ENCODE measurements around the gene SYDE2.

The SYDE2 gene

DNA sequence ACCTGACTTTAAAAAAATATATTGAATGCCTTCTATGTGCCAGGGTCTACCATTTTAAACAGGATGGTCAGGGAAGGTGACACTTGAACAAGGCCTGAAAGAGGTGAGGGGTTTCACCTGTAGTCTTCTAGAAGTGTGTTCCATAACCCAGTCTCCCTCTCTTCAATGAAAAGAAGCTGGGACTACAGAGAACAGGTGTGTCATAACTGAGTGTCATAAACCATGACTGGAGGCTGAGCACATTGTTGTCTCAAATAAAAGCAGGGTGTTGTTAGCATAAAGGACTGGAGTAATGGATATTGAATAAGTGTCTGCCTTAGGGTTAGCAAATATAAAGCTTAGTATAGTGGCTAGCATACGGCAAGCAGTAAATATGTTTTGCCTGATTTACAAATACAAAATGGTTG is 65.4 kb downstream of the SYDE2 start:
- Mint-ChIP-seq H3K27me3 (peaks cover 4% of the 10 kb centered on the region), H3K4me1 (ENCODE audit: low read depth) (no peaks in the 10 kb centered on the region), H3K36me3 (ENCODE audit: low read depth) (no peaks in the 10 kb centered on the region), H3K27ac (no peak overlapping the region), H3K9me3 (no peaks in the 10 kb centered on the region), H3K4me3 (no peak overlapping the region)

DNA sequence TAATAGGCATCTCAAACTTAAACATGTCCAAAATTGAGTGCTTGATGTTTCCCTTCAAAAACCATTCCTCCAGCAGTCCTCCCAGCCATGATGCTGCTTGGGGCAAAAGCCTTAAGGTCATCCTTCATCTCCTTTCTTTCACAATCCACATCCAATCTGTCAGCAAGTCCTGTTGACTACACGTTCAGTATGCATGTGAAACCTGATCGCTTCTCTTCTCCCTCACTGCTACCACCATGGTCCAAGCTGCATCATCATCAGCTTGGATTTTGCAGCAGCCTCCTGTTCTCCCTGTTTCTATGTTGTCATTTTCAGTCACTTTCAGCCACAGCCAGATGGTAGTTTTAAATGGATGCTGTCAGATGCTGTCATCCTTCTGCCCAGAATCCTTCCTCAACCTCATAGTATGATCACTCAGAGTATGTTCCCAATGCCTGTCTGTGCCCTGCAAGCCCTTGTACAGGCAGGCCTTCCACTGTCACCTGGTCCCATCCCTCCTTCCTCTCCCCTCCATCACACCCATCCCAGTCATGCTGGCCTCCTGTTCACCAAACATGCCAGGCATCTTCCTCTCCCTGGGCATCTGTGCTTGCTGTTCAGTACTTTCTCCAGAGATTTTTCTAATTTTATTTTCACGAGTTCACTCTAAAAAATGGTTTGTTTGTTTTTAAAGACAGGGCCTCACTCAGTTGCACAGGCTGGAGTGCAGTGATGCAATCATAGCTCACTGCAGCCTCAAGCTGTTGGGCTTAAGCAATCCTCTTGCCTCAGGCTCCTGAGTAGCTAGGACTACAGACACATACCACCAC is 66.0 kb downstream of the SYDE2 start:
- Mint-ChIP-seq H3K27ac (no peak overlapping the region), H3K9me3 (no peaks in the 10 kb centered on the region), H3K4me1 (ENCODE audit: low read depth) (no peaks in the 10 kb centered on the region), H3K4me3 (no peak overlapping the region), H3K27me3 (peaks cover 4% of the 10 kb centered on the region), H3K36me3 (ENCODE audit: low read depth) (no peaks in the 10 kb centered on the region)

GRCh38 chr1:85133565-85134159 is 67.2 kb downstream of the SYDE2 start:
- peaks cover 4% of the 10 kb centered on the region for H3K27me3 Mint-ChIP-seq
- no peaks in the 10 kb centered on the region for H3K9me3 Mint-ChIP-seq
- no peak overlapping the region for H3K27ac Mint-ChIP-seq

GRCh38 chr1:85132078-85132720 is 68.6 kb downstream of the SYDE2 start:
- no peak overlapping the region for H3K4me3 Mint-ChIP-seq

More at GRCh38 chr1:85133565-85134159, 67.2 kb downstream of the SYDE2 start:
- no peak overlapping the region for H3K4me3 Mint-ChIP-seq
- H3K36me3 Mint-ChIP-seq (ENCODE audit: low read depth), result no peaks in the 10 kb centered on the region
- H3K4me1 Mint-ChIP-seq (ENCODE audit: low read depth), result no peaks in the 10 kb centered on the region

GRCh38 chr1:85128316-85128715 is 72.5 kb downstream of the SYDE2 start:
- Mint-ChIP-seq H3K4me3 (no peak overlapping the region), H3K4me1 (ENCODE audit: low read depth) (no peaks in the 10 kb centered on the region), H3K36me3 (ENCODE audit: low read depth) (no peaks in the 10 kb centered on the region), H3K9me3 (no peaks in the 10 kb centered on the region), H3K27ac (no peak overlapping the region), H3K27me3 (peaks cover 4% of the 10 kb centered on the region)

More at GRCh38 chr1:85132078-85132720, 68.6 kb downstream of the SYDE2 start:
- Mint-ChIP-seq H3K27me3 (peaks cover 4% of the 10 kb centered on the region), H3K9me3 (no peaks in the 10 kb centered on the region), H3K4me1 (ENCODE audit: low read depth) (no peaks in the 10 kb centered on the region), H3K27ac (no peak overlapping the region), H3K36me3 (ENCODE audit: low read depth) (no peaks in the 10 kb centered on the region)

DNA sequence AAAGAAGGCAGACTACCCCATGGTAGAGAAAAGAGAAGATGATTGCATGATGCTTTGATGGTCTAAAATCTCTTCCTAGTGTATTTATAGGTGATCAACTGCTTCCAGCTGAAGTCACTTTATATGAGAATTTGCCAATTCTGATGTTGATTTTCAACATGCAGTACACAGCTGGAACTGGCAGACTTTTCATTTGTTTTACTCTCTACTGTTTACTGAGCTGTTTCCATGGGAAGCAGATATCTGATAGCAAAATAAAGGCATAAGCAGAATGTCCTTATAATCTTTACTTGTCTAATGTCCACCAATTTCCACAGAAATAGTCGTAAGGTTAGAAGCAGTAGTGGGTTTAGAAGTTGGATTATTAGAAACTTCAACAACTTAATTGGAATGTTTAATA is 74.9 kb downstream of the SYDE2 start:
- H3K9me3 Mint-ChIP-seq, result no peaks in the 10 kb centered on the region
- H3K4me3 Mint-ChIP-seq, result no peak overlapping the region
- peaks cover 2% of the 10 kb centered on the region for H3K27me3 Mint-ChIP-seq
- no peaks in the 10 kb centered on the region for H3K4me1 Mint-ChIP-seq (ENCODE audit: low read depth)
- H3K36me3 Mint-ChIP-seq (ENCODE audit: low read depth), result no peaks in the 10 kb centered on the region
- H3K27ac Mint-ChIP-seq, result no peak overlapping the region

DNA sequence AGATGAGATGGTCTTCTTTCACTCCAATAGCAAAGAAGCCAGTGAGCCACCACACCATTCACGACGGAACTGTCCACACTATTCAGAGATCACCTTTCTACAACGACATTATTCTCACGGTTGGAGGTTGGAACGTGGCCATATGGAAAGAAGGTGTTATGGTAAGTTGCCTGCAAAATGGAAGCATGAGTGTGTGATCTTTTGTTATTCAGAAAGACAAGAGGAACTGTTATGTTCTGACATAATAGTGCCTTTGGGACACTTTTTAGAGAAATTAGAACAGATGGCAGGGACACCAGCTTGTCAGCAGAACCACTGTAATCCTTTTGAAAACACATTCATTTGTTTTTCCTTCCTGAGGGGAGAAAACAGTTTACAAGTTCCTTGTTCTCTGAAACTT is 76.7 kb downstream of the SYDE2 start:
- Mint-ChIP-seq H3K9me3 (no peaks in the 10 kb centered on the region), H3K27me3 (peaks cover 3% of the 10 kb centered on the region), H3K4me1 (ENCODE audit: low read depth) (no peaks in the 10 kb centered on the region), H3K27ac (no peak overlapping the region), H3K4me3 (no peak overlapping the region), H3K36me3 (ENCODE audit: low read depth) (no peaks in the 10 kb centered on the region)

GRCh38 chr1:85122169-85122568 is 78.6 kb downstream of the SYDE2 start:
- H3K27ac Mint-ChIP-seq, result no peak overlapping the region
- no peaks in the 10 kb centered on the region for H3K36me3 Mint-ChIP-seq (ENCODE audit: low read depth)
- H3K9me3 Mint-ChIP-seq, result no peaks in the 10 kb centered on the region
- no peaks in the 10 kb centered on the region for H3K4me1 Mint-ChIP-seq (ENCODE audit: low read depth)
- H3K27me3 Mint-ChIP-seq, result peaks cover 4% of the 10 kb centered on the region
- no peak overlapping the region for H3K4me3 Mint-ChIP-seq

GRCh38 chr1:85121744-85122143 is 79.1 kb downstream of the SYDE2 start:
- H3K9me3 Mint-ChIP-seq, result no peaks in the 10 kb centered on the region
- H3K27ac Mint-ChIP-seq, result no peak overlapping the region
- no peaks in the 10 kb centered on the region for H3K36me3 Mint-ChIP-seq (ENCODE audit: low read depth)
- H3K27me3 Mint-ChIP-seq, result peaks cover 4% of the 10 kb centered on the region
- H3K4me1 Mint-ChIP-seq (ENCODE audit: low read depth), result no peaks in the 10 kb centered on the region
- H3K4me3 Mint-ChIP-seq, result no peak overlapping the region

DNA sequence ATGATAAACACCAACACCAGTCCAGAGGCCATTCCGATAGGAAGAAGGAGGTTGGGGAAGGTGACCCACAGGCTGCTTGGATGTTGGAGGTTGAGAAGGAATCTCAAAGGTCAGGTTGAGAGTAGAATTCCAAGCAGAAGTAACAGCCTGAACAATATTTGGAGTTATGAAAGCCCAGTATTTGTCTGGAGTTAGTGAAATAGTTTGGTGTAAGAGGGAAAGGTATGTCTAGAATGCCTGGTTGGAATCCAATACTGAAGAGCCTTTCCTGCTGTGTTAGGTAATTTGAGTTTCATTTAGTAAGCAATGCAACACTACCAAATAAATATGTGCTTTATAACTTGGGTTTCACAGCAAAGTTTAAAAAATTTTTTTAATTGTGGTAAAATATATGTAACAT is 82.1 kb downstream of the SYDE2 start:
- Mint-ChIP-seq H3K4me1 (ENCODE audit: low read depth) (no peaks in the 10 kb centered on the region), H3K27ac (no peak overlapping the region), H3K9me3 (no peaks in the 10 kb centered on the region), H3K27me3 (peaks cover 4% of the 10 kb centered on the region), H3K36me3 (ENCODE audit: low read depth) (no peaks in the 10 kb centered on the region), H3K4me3 (no peak overlapping the region)

- no peaks in the 10 kb centered on the region for H3K4me1 Mint-ChIP-seq (ENCODE audit: low read depth)
- peaks cover 4% of the 10 kb centered on the region for H3K27me3 Mint-ChIP-seq
These were observed 84.0 kb downstream of the SYDE2 start for GRCh38 chr1:85116856-85117255.

DNA sequence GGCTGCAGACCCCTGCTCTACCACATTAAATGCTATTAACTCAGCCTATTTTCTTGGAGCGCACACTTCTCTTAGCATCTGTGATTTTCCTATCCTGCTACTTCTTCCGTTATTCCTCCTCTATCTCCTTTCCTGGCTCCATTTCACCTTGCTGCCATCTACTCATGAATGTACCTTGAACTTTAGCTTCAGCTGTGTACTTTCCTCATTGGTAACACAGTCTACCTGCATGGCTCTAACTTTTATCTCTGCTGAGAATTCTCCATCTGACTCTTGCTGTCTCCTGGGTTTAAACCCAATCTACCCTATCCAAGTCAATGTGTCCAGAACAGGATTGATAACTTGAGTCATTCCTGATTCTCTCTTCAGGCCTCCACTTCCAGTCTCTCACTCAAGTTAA is 84.9 kb downstream of the SYDE2 start:
- Mint-ChIP-seq H3K9me3 (no peaks in the 10 kb centered on the region), H3K4me3 (no peak overlapping the region), H3K4me1 (ENCODE audit: low read depth) (no peaks in the 10 kb centered on the region), H3K36me3 (ENCODE audit: low read depth) (no peaks in the 10 kb centered on the region), H3K27ac (no peak overlapping the region), H3K27me3 (peaks cover 4% of the 10 kb centered on the region)

More at GRCh38 chr1:85116856-85117255, 84.0 kb downstream of the SYDE2 start:
- H3K36me3 Mint-ChIP-seq (ENCODE audit: low read depth), result no peaks in the 10 kb centered on the region
- no peaks in the 10 kb centered on the region for H3K9me3 Mint-ChIP-seq
- no peak overlapping the region for H3K4me3 Mint-ChIP-seq
- H3K27ac Mint-ChIP-seq, result no peak overlapping the region

GRCh38 chr1:85111695-85112094 is 89.1 kb downstream of the SYDE2 start:
- Mint-ChIP-seq H3K27me3 (no peaks in the 10 kb centered on the region), H3K9me3 (no peaks in the 10 kb centered on the region), H3K4me3 (no peak overlapping the region), H3K4me1 (ENCODE audit: low read depth) (no peaks in the 10 kb centered on the region), H3K36me3 (ENCODE audit: low read depth) (no peaks in the 10 kb centered on the region), H3K27ac (no peak overlapping the region)

- H3K27ac Mint-ChIP-seq, result no peak overlapping the region
- no peaks in the 10 kb centered on the region for H3K36me3 Mint-ChIP-seq (ENCODE audit: low read depth)
These were observed 91.3 kb downstream of the SYDE2 start for GRCh38 chr1:85109475-85109874.

More at GRCh38 chr1:85109475-85109874, 91.3 kb downstream of the SYDE2 start:
- Mint-ChIP-seq H3K27me3 (no peaks in the 10 kb centered on the region), H3K4me1 (ENCODE audit: low read depth) (no peaks in the 10 kb centered on the region), H3K4me3 (no peak overlapping the region), H3K9me3 (no peaks in the 10 kb centered on the region)
